GM12891 (cell line): ENCODE data around the gene MYCBPAP.

Experiments used
- POLR2A ChIP-seq: IDR thresholded peaks from 2 replicates; pipeline ENCODE4 v1.6.1; 2011; ENCODE audit warnings: low read depth, low read length, control low read depth
- POLR2AphosphoS5 ChIP-seq: IDR thresholded peaks from 2 replicates; pipeline ENCODE4 v1.6.1; 2011; ENCODE audit warnings: low read depth, low read length, control low read depth
- TAF1 ChIP-seq: IDR thresholded peaks from 2 replicates; pipeline ENCODE4 v1.6.1; 2011; ENCODE audit warnings: low read depth, low read length, control low read depth

- no peak for TF ChIP-seq POLR2A
- TF ChIP-seq POLR2AphosphoS5: no peak
- TF ChIP-seq TAF1: no peak
Measured at GRCh38 chr17:50511058-50511457, 2.8 kb downstream of the MYCBPAP start.
